GM19467 (cell line): ENCODE data around the gene EML4.
"Not testable (repeated sequence)": the region's sequence is repeated elsewhere in the genome, so short reads cannot be mapped to it uniquely, and the experiment has no call there.

Experiments
- ATAC-seq: cut with Tn5 transposase; IDR thresholded peaks from one replicate; pipeline ENCODE4 v1.9.1; 2021; ENCODE audit warnings: mild to moderate bottlenecking, moderate library complexity; ENCODE audit not compliant: unreplicated experiment

EML4 gene

DNA sequence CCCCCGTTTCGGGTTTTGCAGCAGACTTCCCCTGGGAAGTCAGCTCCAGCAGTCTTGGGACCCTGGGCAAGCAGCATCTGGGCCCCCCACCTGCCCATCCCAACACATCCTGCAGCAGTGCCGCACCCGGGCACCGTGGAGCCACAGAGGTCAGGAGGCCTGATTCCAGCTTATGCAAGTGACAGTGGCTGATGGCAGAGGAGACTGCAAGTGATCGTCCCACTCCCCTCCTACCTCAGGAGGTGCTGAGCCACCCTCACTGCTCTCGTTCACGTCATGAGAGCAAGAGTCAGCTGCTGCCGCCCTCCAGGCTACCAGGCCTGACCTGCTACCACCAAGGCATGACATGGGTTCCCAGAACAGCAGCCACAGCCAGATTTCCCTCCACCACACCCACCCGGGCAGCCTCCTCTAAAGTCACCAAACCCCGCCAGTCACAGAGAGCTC is 173.7 kb downstream of the EML4 start:
- no peak for ATAC-seq

DNA sequence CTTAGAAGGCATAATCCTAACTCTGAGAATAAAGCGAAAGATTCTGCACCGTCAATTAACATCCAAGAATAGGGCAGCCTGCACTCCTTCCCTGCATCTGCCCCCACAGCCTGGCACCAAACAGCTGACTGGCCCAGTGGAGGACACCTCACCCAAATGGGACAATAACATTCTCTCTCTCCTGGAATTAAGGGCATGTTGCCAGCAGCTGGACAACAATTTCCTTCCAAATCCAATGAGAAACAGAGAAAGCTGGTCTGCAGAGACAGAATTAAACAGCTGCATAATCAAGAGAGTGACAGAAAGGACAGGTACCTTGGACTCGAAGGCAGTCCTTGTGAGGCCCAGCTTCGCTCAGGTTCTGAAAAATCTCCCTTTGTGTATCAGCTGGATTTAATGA is 176.8 kb downstream of the EML4 start:
- no peak for ATAC-seq

DNA sequence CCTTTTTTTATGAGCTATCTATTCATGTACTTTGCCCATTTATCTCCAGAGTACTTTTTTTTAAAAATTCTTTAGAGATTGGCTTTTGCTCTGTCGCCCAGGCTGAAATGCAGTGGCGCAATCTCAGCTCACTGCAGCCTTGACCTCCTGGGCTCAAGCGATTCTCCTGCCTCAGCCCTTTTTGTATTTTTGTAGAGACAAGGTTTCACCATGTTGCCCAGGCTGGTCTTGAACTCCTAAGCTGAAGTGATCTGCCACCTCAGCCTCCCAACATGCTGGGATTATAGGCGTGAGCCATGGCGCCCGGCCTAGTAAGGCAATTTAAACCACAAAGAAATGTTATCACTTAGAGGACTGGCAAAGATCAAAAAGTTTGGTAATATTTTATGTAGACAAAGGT is 177.7 kb downstream of the EML4 start:
- not testable (repeated sequence) for ATAC-seq

DNA sequence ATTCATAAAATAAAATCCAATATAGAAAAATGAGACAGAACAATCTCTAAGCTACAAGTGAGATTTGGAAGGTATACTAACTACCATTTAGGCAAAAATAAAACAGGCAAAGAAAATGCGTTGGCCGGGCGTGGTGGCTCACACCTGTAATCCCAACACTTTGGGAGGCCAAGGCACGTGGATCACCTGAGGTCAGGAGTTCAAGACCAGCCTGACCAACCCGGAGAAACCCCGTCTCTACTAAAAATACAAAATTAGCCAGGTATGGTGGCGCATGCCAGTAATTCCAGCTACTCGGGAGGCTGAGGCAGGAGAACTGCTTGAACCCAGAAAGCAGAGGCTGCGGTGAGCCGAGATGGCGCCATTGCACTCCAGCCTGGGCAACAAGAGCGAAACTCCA is 178.4 kb downstream of the EML4 start:
- not testable (repeated sequence) for ATAC-seq

DNA sequence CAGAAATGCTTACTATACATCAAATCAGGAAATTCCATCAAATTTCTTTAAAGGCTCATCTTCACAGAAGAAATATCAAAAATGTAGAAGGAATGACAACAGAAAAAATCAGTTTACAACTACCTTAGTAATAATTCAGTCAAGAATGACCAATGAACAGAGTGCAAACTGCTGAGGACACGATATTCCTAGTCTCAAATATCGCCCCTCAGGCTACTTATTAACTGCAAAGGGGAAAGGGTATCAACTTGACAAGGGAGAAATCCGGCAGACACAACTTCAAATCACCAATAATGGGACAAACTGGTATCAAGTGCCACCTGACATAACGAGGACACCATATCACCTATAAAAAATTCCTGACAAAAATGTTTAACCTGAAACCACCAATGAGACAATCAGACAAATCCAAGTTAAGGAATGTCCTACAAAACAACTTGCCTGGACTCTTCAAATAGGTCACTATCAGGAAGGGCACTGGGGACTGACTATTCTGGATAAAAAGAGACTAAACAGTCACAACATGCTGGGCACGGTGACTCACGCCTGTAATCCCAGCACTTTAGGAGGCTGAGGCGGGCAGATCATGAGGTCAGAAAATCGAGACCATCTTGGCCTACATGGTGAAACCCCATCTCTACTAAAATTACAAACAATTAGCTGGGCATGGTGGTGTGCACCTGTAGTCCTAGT is 179.1 kb downstream of the EML4 start:
- ATAC-seq: no peak

GRCh38 chr2:42350434-42351063 is 181.4 kb downstream of the EML4 start:
- no peak for ATAC-seq

- no peak for ATAC-seq
These were observed 182.7 kb downstream of the EML4 start for GRCh38 chr2:42351864-42352263.

GRCh38 chr2:42353792-42354429 is 184.8 kb downstream of the EML4 start:
- ATAC-seq: no peak

GRCh38 chr2:42359304-42359964 is 190.3 kb downstream of the EML4 start:
- no peak for ATAC-seq

DNA sequence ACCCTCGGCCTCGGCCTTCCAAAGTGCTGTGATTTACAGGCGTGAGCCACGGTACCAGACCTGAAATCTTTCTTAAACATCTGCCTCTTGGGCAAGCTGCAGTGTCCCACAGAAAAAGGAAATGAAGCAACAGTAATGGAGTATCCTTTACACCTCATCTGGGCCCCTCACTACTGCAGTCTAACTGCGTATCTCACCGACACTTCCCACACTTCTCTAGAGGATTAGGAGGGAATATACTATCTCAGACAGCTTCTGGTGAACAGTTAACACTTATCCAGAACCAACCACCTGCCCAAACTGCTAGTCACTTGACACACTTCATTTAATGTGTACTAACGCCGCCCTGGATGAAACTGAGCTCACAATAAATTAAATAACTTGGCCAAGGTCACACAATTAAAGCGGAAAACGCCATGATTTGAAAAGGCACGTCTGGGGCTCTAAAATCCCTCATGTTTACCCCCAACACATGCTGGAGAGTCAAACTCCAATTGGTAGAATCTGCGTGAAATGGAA is 190.9 kb downstream of the EML4 start:
- no peak for ATAC-seq

DNA sequence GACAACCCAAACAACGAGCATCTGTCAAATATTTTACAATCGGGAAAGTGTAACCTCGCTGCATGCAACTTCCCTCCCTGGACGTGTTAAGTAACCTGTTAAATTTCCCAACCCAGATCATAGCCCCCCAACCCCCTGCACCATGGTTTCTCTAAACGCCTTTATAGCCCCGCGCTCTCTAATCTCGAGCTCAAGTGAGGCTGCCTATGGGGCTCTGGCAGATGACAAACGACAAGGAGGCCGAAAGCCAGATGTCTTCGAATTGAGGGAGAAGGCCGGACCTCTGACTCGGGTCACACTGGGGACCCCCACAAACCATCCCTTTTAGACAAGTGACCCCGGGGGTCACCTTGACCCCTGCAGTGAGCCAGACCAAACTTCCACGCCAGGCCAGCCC is 191.3 kb downstream of the EML4 start:
- ATAC-seq: no peak

GRCh38 chr2:42360890-42361727 is 192.0 kb downstream of the EML4 start, which contains the start of gene COX7A2L:
Gene COX7A2L, minus strand, starts transcription at chr2:42361217. Its CDS starts 56 bp downstream, at chr2:42361161.
- ATAC-seq: peak; percentile 86

GRCh38 chr2:42361728-42362283 is 192.7 kb downstream of the EML4 start:
- no peak for ATAC-seq

GRCh38 chr2:42363413-42363812 is 194.3 kb downstream of the EML4 start:
- ATAC-seq: no peak

DNA sequence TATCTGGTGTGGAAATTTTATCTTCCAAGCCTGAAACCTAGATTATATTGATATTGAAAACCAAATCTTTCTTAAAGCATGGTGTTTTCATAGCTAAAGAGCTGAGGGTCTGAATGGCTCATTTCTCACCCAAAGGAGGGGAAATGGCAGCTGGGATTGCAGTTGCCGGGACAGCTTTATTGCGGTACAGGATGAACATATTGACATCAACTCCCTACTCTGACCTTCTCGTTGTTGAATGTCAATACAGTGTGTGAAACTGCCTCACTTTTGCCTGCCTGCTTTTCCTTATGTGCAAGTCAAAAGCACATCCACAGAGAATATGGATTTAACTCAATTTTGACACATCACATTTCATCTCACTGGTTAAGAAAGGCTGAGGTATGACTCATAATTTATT is 195.5 kb downstream of the EML4 start:
- ATAC-seq: no peak

- no peak for ATAC-seq
These were observed 197.3 kb downstream of the EML4 start for GRCh38 chr2:42366411-42366810.

DNA sequence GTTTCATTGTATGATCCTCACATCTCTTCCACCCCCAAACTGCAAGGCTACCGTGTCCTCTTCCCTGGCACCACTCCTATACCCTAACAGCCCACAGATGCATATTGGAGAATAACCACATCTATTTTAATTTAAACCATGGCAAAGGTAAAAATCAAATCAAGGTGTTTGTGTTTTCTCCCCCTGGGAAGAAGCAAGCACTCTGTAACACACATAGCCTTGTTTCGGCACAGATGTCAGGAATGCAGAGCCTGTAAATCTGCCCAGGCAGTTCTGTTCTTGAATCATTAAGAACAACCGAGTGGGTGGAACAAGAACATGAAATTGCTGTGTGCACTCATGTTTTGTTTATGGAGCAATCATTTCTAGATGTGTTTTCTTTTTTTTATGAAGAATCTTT is 198.7 kb downstream of the EML4 start:
- ATAC-seq: no peak

DNA sequence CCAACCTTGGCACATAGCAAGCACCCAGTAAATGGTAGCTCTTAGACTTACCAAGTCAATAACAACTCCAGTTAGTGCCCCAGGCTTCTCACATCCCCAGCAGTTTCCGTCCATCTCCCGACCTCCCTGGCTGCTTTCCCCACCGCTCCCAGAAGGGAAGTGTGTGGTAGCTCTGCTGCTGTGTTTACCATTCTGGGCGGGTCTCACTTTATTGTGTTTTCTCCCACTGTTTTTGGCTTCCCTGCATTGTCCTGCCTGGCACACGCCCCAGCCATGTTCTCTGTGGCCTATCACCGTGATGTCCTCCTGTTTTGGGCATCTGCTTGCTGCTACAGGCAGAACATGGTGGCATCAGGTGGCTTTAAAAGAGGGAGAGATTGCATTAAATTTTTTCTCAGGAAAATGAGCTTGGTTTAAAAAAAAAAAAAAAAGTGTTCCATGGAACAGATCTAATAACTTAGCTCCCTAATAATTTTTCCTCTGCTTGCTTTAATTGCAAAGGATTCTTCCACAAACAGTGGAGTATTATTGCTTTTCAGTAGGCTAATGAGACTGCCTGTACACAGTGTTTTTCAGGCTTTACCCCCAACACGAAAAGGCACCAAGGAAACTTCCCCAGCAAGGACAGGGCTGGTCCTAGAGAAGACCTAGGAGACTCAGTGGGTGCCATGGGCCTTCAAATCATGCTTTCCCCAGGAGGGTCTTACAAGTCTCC is 199.8 kb downstream of the EML4 start:
- ATAC-seq: no peak

DNA sequence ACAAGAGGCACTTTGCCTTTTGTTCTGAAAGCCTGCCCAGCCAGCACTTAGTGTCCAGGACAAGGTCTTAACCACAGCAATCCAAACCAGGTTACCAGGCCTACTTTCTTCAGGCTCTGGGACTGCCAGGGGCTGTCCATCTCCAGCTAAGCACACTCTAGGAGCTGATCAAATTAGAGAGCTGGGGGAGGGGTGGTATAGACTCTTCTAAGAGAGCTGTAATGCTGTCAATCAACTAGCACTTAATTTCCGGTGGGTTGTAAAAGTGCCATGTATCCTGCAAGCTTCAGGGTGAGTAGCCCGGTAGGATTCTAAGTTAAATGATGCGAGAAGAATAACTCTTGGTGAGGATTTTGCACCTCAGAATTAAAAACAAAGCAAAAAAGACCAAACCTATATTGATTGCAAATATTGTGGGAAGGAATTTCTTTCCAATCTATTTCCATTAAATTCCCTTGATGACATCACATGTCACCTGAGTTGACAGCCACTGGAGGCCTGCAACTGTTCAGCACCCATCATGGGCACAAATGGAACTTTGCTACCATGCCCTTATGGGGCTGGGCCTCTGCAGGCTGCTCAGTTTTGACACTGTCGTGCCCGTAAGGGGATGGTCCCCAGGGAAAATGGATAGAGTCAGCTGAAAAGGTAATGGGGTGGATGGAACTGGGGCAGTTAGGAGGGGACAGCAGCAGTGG is 200.5 kb downstream of the EML4 start:
- ATAC-seq: no peak
